Hepatocyte (in vitro differentiated cells): Measurements from ENCODE around the gene RAN. TPM values are rescaled to one million over a fixed set of nuclear protein-coding genes. Genes with fewer than 3 reads are reported as not detected.

Experiments used
- DNase-seq: peaks from one replicate; pipeline ENCODE4 v3.0.0-alpha.2; 2016; ENCODE audit warnings: low spot score
- H2AFZ ChIP-seq: fragments of 200-600 bp; sonication (generic); 2 replicates; pipeline ENCODE4 v1.6.0; 2016; ENCODE audit warnings: antibody characterized with exemption, mild to moderate bottlenecking
- H3K27ac ChIP-seq: fragments of 200-600 bp; sonication (generic); 2 replicates; pipeline ENCODE4 v1.5.1; 2016; ENCODE audit warnings: mild to moderate bottlenecking
- H3K27me3 ChIP-seq: fragments of 200-600 bp; sonication (generic); 2 replicates; pipeline ENCODE4 v1.6.1; 2016
- H3K36me3 ChIP-seq: fragments of 200-600 bp; sonication (generic); replicated peaks from 2 replicates; pipeline ENCODE4 v1.5.1; 2016; ENCODE audit warnings: low read depth; ENCODE audit not compliant: insufficient read depth
- H3K4me1 ChIP-seq: fragments of 200-600 bp; sonication (generic); 2 replicates; pipeline ENCODE4 v1.5.1; 2016; ENCODE audit warnings: mild to moderate bottlenecking, moderate library complexity; ENCODE audit not compliant: insufficient read depth
- H3K4me2 ChIP-seq: fragments of 200-600 bp; sonication (generic); 2 replicates; pipeline ENCODE4 v1.6.0; 2016
- H3K4me3 ChIP-seq: fragments of 200-600 bp; sonication (generic); 2 replicates; pipeline ENCODE4 v1.5.1; 2016; ENCODE audit warnings: mild to moderate bottlenecking
- H3K79me2 ChIP-seq: fragments of 200-600 bp; sonication (generic); 2 replicates; pipeline ENCODE4 v1.6.0; 2017; ENCODE audit warnings: mild to moderate bottlenecking
- H3K9me2 ChIP-seq: fragments of 200-600 bp; sonication (generic); replicated peaks from 2 replicates; pipeline ENCODE4 v1.6.0; 2017; ENCODE audit warnings: mild to moderate bottlenecking; ENCODE audit not compliant: insufficient read depth
- H3K9me3 ChIP-seq: fragments of 200-600 bp; sonication (generic); 2 replicates; pipeline ENCODE4 v1.5.1; 2016; ENCODE audit warnings: low read depth, mild to moderate bottlenecking
- H4K20me1 ChIP-seq: fragments of 200-600 bp; sonication (generic); 2 replicates; pipeline ENCODE4 v1.6.0; 2016; ENCODE audit warnings: mild to moderate bottlenecking; ENCODE audit not compliant: insufficient read depth, poor library complexity, severe bottlenecking
- CTCF ChIP-seq: fragments of 200-600 bp; sonication (generic); IDR thresholded peaks from 2 replicates; pipeline ENCODE4 v1.5.1; 2016; ENCODE audit warnings: antibody characterized with exemption, mild to moderate bottlenecking; ENCODE audit not compliant: poor library complexity
- EZH2 ChIP-seq: fragments of 200-600 bp; sonication (generic); IDR thresholded peaks from 2 replicates; pipeline ENCODE4 v1.6.1; 2016; ENCODE audit warnings: antibody characterized with exemption, mild to moderate bottlenecking, borderline replicate concordance
- EZH2phosphoT487 ChIP-seq: fragments of 200-600 bp; sonication (generic); IDR thresholded peaks from one replicate; pipeline ENCODE4 v1.6.1; 2018; ENCODE audit warnings: antibody characterized with exemption, mild to moderate bottlenecking, low read depth, moderate library complexity; ENCODE audit not compliant: unreplicated experiment, severe bottlenecking
- WGBS: methylation state at CpG from one replicate; pipeline ENCODE4 v1.1.6; 2016; ENCODE audit warnings: low lambda C conversion rate; ENCODE audit errors: missing lambda C conversion rate; 5-methylcytosine and 5-hydroxymethylcytosine counted together
- polyA plus RNA-seq: library from polyadenylated mRNA; unstranded; fragments of >200 nt; fragmentation: Nextera tagmentation; extraction: Ambion mirVana; gene quantifications from 2 replicates; pipeline ENCODE4 v1.2.1, GENCODE V29; 2016
- total RNA-seq: library from RNA; depleted of rRNA; stranded (reverse); fragments of >200 nt; gene quantifications from 2 replicates; pipeline ENCODE4 v1.2.3, GENCODE V29; 2014

The RAN gene
- total and polyA plus RNA-seq, 2 experiments from 2014 or later, result 300 to 673 TPM

GRCh38 chr12:130830246-130830551 lies 41.7 kb upstream of the RAN start:
- H3K79me2 ChIP-seq, result peaks cover 32% of the 10 kb centered on the region
- no peaks in the 10 kb centered on the region for H3K36me3 ChIP-seq
- no peak overlapping the region for H2AFZ ChIP-seq
- H3K9me2 ChIP-seq, result no peaks in the 10 kb centered on the region
- no peak overlapping the region for H3K4me2 ChIP-seq
- peaks cover 28% of the 10 kb centered on the region for H3K4me1 ChIP-seq
- no peak for TF ChIP-seq EZH2phosphoT487
- TF ChIP-seq CTCF, result no peak
- no peak for TF ChIP-seq EZH2
- DNase-seq, result no peak
- no peaks in the 10 kb centered on the region for H3K27me3 ChIP-seq
- H3K4me3 ChIP-seq, result no peak overlapping the region
- H4K20me1 ChIP-seq, result peaks cover 3% of the 10 kb centered on the region
- H3K27ac ChIP-seq, result no peak overlapping the region
- H3K9me3 ChIP-seq, result no peaks in the 10 kb centered on the region
- 80% methylated on average over 14 of the region's 14 CpGs for WGBS

GRCh38 chr12:130831246-130831645 lies 40.6 kb upstream of the RAN start:
- no peak overlapping the region for H3K4me2 ChIP-seq
- H3K79me2 ChIP-seq, result peaks cover 38% of the 10 kb centered on the region
- H3K4me3 ChIP-seq, result no peak overlapping the region
- H3K9me3 ChIP-seq, result no peaks in the 10 kb centered on the region
- no peak overlapping the region for H2AFZ ChIP-seq
- no peaks in the 10 kb centered on the region for H3K36me3 ChIP-seq
- peaks cover 28% of the 10 kb centered on the region for H3K4me1 ChIP-seq
- peak overlapping the region; percentile 21 for H3K27ac ChIP-seq
- H3K27me3 ChIP-seq, result no peaks in the 10 kb centered on the region
- WGBS, result 86% methylated on average over 4 of the region's 4 CpGs
- no peaks in the 10 kb centered on the region for H3K9me2 ChIP-seq
- no peak for TF ChIP-seq EZH2
- TF ChIP-seq EZH2phosphoT487, result no peak
- TF ChIP-seq CTCF, result no peak
- peaks cover 3% of the 10 kb centered on the region for H4K20me1 ChIP-seq
- no peak for DNase-seq

- no peak overlapping the region for H3K4me3 ChIP-seq
- TF ChIP-seq EZH2phosphoT487, result no peak
- no peak for TF ChIP-seq EZH2
- TF ChIP-seq CTCF, result no peak
- H3K9me2 ChIP-seq, result no peaks in the 10 kb centered on the region
- WGBS, result 87% methylated on average over 5 of the region's 5 CpGs
- H2AFZ ChIP-seq, result no peak overlapping the region
- H4K20me1 ChIP-seq, result peaks cover 3% of the 10 kb centered on the region
- no peaks in the 10 kb centered on the region for H3K36me3 ChIP-seq
- no peak for DNase-seq
- no peaks in the 10 kb centered on the region for H3K9me3 ChIP-seq
- peaks cover 28% of the 10 kb centered on the region for H3K4me1 ChIP-seq
- peak overlapping the region; percentile 20 for H3K27ac ChIP-seq
- peak overlapping the region; percentile 58 for H3K4me2 ChIP-seq
- H3K27me3 ChIP-seq, result no peaks in the 10 kb centered on the region
- H3K79me2 ChIP-seq, result peaks cover 43% of the 10 kb centered on the region
Observed at GRCh38 chr12:130831876-130832405, 39.9 kb upstream of the RAN start.
